ENCODE data around the gene KIF6.

KIF6 gene

GRCh38 chr6:39543095-39543494 is 182.1 kb downstream of the KIF6 start:
- TF ChIP-seq EZH2phosphoT487 (conservative IDR thresholded peaks at IDR 0.05; ENCODE audit: low read length) = no peak
- TF ChIP-seq, protein P1, sequence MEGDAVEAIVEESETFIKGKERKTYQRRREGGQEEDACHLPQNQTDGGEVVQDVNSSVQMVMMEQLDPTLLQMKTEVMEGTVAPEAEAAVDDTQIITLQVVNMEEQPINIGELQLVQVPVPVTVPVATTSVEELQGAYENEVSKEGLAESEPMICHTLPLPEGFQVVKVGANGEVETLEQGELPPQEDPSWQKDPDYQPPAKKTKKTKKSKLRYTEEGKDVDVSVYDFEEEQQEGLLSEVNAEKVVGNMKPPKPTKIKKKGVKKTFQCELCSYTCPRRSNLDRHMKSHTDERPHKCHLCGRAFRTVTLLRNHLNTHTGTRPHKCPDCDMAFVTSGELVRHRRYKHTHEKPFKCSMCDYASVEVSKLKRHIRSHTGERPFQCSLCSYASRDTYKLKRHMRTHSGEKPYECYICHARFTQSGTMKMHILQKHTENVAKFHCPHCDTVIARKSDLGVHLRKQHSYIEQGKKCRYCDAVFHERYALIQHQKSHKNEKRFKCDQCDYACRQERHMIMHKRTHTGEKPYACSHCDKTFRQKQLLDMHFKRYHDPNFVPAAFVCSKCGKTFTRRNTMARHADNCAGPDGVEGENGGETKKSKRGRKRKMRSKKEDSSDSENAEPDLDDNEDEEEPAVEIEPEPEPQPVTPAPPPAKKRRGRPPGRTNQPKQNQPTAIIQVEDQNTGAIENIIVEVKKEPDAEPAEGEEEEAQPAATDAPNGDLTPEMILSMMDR (IDR thresholded peaks at IDR 0.05; ENCODE audit: insufficient read depth, low read length, poor library complexity, severe bottlenecking) = no peak
- no peak overlapping the region for H3K4me3 ChIP-seq (ENCODE audit: insufficient read depth, low read length, poor library complexity, severe bottlenecking)
- no peaks in the 10 kb centered on the region for H3F3A ChIP-seq (ENCODE audit: insufficient read depth)
- H3K79me2 ChIP-seq (ENCODE audit: insufficient read depth, low read length) = no peaks in the 10 kb centered on the region
- H3K4me2 ChIP-seq (ENCODE audit: low read depth, low read length, poor library complexity, severe bottlenecking) = no peak overlapping the region
- no peak overlapping the region for H3K27ac ChIP-seq (ENCODE audit: low read depth, low read length)
- H3K9me2 ChIP-seq (replicated peaks; ENCODE audit: insufficient read depth, low read length) = no peaks in the 10 kb centered on the region
- H3K9ac ChIP-seq (ENCODE audit: low read length) = no peak overlapping the region
- H3K27me3 ChIP-seq (ENCODE audit: low read length) = no peaks in the 10 kb centered on the region
- no peaks in the 10 kb centered on the region for H4K20me1 ChIP-seq (ENCODE audit: low read depth, low read length)
- H2AFZ ChIP-seq (ENCODE audit: low read depth, low read length, severe bottlenecking) = no peak overlapping the region
- H3K9me3 ChIP-seq (ENCODE audit: insufficient read depth, low read length) = no peaks in the 10 kb centered on the region
- H3K36me3 ChIP-seq (ENCODE audit: low read length) = no peaks in the 10 kb centered on the region

DNA sequence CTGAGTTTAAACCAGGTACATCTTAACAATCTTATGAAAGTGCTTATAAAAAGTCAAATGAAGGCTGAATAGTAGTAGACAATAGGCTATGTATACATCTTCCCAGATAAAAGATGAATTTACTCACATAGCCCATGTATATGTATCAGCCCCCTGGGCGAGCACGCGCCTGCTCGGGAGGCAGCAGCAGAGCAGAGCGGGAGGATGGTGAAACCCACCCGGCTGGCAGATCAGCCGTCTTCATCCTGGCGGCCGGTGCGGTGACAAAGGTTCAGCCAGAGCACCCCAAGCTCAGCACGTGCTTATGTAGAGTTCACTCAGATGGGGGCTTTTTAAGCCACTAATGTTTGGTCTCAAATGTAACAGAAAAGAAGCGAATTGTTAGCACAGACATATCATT is 184.8 kb downstream of the KIF6 start:
- no peak overlapping the region for H2AFZ ChIP-seq (ENCODE audit: low read depth, low read length, severe bottlenecking)
- H3K9me3 ChIP-seq (ENCODE audit: insufficient read depth, low read length) = no peaks in the 10 kb centered on the region
- no peaks in the 10 kb centered on the region for H3F3A ChIP-seq (ENCODE audit: insufficient read depth)
- H3K4me2 ChIP-seq (ENCODE audit: low read depth, low read length, poor library complexity, severe bottlenecking) = no peak overlapping the region
- no peak overlapping the region for H3K27ac ChIP-seq (ENCODE audit: low read depth, low read length)
- TF ChIP-seq, protein P1 (IDR thresholded peaks at IDR 0.05; ENCODE audit: insufficient read depth, low read length, poor library complexity, severe bottlenecking) = no peak
- TF ChIP-seq EZH2phosphoT487 (conservative IDR thresholded peaks at IDR 0.05; ENCODE audit: low read length) = no peak
- no peak overlapping the region for H3K9ac ChIP-seq (ENCODE audit: low read length)
- H3K36me3 ChIP-seq (ENCODE audit: low read length) = no peaks in the 10 kb centered on the region
- no peaks in the 10 kb centered on the region for H3K27me3 ChIP-seq (ENCODE audit: low read length)
- H3K9me2 ChIP-seq (replicated peaks; ENCODE audit: insufficient read depth, low read length) = no peaks in the 10 kb centered on the region
- no peaks in the 10 kb centered on the region for H4K20me1 ChIP-seq (ENCODE audit: low read depth, low read length)
- H3K4me3 ChIP-seq (ENCODE audit: insufficient read depth, low read length, poor library complexity, severe bottlenecking) = no peak overlapping the region
- no peaks in the 10 kb centered on the region for H3K79me2 ChIP-seq (ENCODE audit: insufficient read depth, low read length)

DNA sequence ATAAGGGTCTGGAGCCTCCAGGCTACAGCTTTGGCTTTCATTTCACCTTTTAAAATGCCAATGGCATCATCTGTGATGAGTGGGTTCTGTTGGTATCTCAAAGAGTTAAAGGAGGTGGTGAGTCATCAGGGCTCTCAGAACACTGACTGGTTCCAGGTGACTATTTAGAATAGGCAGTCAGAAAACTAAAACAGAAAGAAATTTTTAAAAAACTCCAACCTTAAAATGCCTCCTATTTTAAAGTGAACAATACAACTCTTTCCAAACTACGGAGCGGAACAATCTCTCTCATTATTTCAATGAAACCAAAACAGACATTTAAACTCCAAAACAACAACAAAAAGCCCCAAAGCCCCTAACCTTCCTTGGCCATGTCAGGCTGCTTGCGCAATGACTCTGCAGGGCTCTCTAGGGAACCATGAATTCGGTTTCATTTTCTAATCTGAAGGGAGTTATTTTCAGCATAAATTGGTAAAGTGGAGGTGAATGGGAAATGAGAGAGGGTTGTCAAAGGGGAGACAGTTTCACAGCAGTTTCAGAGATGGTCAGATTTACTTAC is 194.9 kb downstream of the KIF6 start:
- no peak overlapping the region for H3K4me2 ChIP-seq (ENCODE audit: low read depth, low read length, poor library complexity, severe bottlenecking)

More for the DNA sequence above, 194.9 kb downstream of the KIF6 start:
- H3K9me2 ChIP-seq (replicated peaks; ENCODE audit: insufficient read depth, low read length) = no peaks in the 10 kb centered on the region
- no peak overlapping the region for H3K27ac ChIP-seq (ENCODE audit: low read depth, low read length)
- no peaks in the 10 kb centered on the region for H4K20me1 ChIP-seq (ENCODE audit: low read depth, low read length)
- no peak overlapping the region for H3K4me3 ChIP-seq (ENCODE audit: insufficient read depth, low read length, poor library complexity, severe bottlenecking)
- H3F3A ChIP-seq (ENCODE audit: insufficient read depth) = no peaks in the 10 kb centered on the region
- H3K9me3 ChIP-seq (ENCODE audit: insufficient read depth, low read length) = no peaks in the 10 kb centered on the region
- TF ChIP-seq, protein P1 (IDR thresholded peaks at IDR 0.05; ENCODE audit: insufficient read depth, low read length, poor library complexity, severe bottlenecking) = no peak
- no peak for TF ChIP-seq EZH2phosphoT487 (conservative IDR thresholded peaks at IDR 0.05; ENCODE audit: low read length)
- no peaks in the 10 kb centered on the region for H3K79me2 ChIP-seq (ENCODE audit: insufficient read depth, low read length)
- no peaks in the 10 kb centered on the region for H3K36me3 ChIP-seq (ENCODE audit: low read length)
- H3K9ac ChIP-seq (ENCODE audit: low read length) = no peak overlapping the region
- H2AFZ ChIP-seq (ENCODE audit: low read depth, low read length, severe bottlenecking) = no peak overlapping the region
- 0 out of 2 replicates have a peak, but pooled peaks cover 4% of the 10 kb centered on the region for H3K27me3 ChIP-seq (ENCODE audit: low read length)
